ENCODE data around the gene C14orf93.
"Not testable (repeated sequence)": the region's sequence is repeated elsewhere in the genome, so short reads cannot be mapped to it uniquely, and the experiment has no call there.

C14orf93 gene

DNA sequence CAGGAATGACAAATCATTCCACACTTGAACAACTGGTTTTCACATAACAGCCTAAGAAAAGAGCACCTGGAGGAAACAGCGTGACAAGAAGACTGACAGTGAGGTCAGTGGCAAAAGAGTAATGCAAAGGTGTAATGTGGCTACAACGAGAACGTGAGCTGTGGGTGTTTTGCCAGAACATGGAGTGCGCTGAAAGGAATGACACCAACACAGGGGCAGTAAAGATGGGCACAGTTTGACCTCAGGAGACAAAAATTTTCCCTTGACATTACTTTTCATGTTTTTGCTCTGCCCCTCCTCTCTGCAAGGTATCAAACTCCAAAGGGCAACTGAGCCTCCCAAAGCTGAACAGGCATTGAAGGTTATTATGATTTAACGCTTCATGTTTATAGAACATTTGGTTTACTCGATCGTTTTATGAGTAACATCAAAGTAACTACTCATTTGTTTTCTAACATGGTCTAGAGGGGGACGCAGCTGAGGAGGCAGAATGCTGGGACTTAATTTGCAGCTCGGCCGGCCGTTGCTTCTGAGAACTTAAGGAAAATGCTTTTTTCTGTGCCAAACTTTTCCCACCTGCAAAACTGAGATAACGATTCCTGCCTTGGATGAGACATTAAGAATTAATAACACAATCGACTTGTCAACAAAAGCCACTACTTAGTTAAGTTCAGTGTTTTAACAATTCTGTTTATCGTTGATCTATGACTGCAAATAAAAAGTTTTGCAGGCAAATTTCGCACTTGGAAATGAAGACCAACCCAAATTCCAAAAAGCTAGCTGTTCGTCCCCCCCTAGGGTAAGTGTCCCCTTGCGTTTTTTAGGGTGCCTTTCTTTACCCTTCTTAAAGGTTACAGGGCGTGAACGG lies 54.0 kb downstream of the C14orf93 start:
- Histone ChIP-seq H3K9me3 (ENCODE audit: insufficient read depth, low read depth, low read length) (no peaks in the 10 kb centered on the region), H3F3A (ENCODE audit: low read depth) (no peaks in the 10 kb centered on the region), H2AFZ (ENCODE audit: low read length) (peak overlapping the region; percentile 91), H3K79me2 (ENCODE audit: insufficient read depth, low read length) (peaks cover 21% of the 10 kb centered on the region; the same call in 1 of the 2 replicates), H3K27me3 (ENCODE audit: insufficient read depth, low read length, poor library complexity, severe bottlenecking) (no peaks in the 10 kb centered on the region), H3K9me2 (replicated peaks; ENCODE audit: low read depth, low read length) (no peaks in the 10 kb centered on the region), H3K4me3 (ENCODE audit: low read length, poor library complexity, severe bottlenecking) (peak overlapping the region; percentile 91), H3K36me3 (ENCODE audit: insufficient read depth, low read length) (no peaks in the 10 kb centered on the region; the same call in 1 of the 2 replicates), H3K4me2 (ENCODE audit: low read depth, low read length, poor library complexity, severe bottlenecking) (peak overlapping the region; percentile 87), H3K4me1 (ENCODE audit: insufficient read depth, low read length, poor library complexity, severe bottlenecking) (peaks cover 13% of the 10 kb centered on the region), H3K9ac (ENCODE audit: low read depth, low read length, poor library complexity, severe bottlenecking) (peak overlapping the region; percentile 93), H4K20me1 (ENCODE audit: insufficient read depth, low read length, poor library complexity, severe bottlenecking) (no peaks in the 10 kb centered on the region)
- no peak for TF ChIP-seq EZH2phosphoT487 (IDR thresholded peaks at IDR 0.05; ENCODE audit: borderline replicate concordance)
- TF ChIP-seq, protein P1, sequence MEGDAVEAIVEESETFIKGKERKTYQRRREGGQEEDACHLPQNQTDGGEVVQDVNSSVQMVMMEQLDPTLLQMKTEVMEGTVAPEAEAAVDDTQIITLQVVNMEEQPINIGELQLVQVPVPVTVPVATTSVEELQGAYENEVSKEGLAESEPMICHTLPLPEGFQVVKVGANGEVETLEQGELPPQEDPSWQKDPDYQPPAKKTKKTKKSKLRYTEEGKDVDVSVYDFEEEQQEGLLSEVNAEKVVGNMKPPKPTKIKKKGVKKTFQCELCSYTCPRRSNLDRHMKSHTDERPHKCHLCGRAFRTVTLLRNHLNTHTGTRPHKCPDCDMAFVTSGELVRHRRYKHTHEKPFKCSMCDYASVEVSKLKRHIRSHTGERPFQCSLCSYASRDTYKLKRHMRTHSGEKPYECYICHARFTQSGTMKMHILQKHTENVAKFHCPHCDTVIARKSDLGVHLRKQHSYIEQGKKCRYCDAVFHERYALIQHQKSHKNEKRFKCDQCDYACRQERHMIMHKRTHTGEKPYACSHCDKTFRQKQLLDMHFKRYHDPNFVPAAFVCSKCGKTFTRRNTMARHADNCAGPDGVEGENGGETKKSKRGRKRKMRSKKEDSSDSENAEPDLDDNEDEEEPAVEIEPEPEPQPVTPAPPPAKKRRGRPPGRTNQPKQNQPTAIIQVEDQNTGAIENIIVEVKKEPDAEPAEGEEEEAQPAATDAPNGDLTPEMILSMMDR (conservative IDR thresholded peaks at IDR 0.05; ENCODE audit: low read length) = no peak

DNA sequence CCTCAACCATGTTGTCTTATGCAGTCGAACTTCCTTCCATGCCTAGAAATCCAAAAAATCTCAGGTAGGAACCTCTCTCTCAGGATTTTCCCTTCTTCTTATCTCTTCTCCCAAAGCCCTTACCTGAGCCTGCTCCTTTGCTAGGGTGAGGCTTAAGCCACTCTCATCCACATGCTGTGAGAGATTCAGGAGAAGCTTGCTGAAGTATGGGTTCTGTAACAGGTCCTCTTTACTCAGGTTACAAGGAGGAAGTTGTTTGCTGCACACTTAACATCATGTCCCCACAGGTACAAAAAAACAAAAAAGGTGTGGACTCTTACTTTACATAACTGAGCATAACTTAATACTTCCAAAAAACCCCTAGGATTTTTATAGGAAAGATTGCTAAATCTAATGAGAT lies 57.5 kb downstream of the C14orf93 start:
- H3K4me1 ChIP-seq (ENCODE audit: insufficient read depth, low read length, poor library complexity, severe bottlenecking) = peaks cover 13% of the 10 kb centered on the region
- no peaks in the 10 kb centered on the region for H4K20me1 ChIP-seq (ENCODE audit: insufficient read depth, low read length, poor library complexity, severe bottlenecking)
- peaks cover 7% of the 10 kb centered on the region; the same call in 1 of the 2 replicates for H3K36me3 ChIP-seq (ENCODE audit: insufficient read depth, low read length)
- H3K27me3 ChIP-seq (ENCODE audit: insufficient read depth, low read length, poor library complexity, severe bottlenecking) = no peaks in the 10 kb centered on the region
- no peaks in the 10 kb centered on the region for H3K9me2 ChIP-seq (replicated peaks; ENCODE audit: low read depth, low read length)
- H3K4me2 ChIP-seq (ENCODE audit: low read depth, low read length, poor library complexity, severe bottlenecking) = no peak overlapping the region
- H3F3A ChIP-seq (ENCODE audit: low read depth) = no peaks in the 10 kb centered on the region
- H2AFZ ChIP-seq (ENCODE audit: low read length) = no peak overlapping the region
- peaks cover 21% of the 10 kb centered on the region; the same call in 1 of the 2 replicates for H3K79me2 ChIP-seq (ENCODE audit: insufficient read depth, low read length)
- no peaks in the 10 kb centered on the region for H3K9me3 ChIP-seq (ENCODE audit: insufficient read depth, low read depth, low read length)
- no peak overlapping the region for H3K4me3 ChIP-seq (ENCODE audit: low read length, poor library complexity, severe bottlenecking)
- TF ChIP-seq EZH2phosphoT487 (IDR thresholded peaks at IDR 0.05; ENCODE audit: borderline replicate concordance) = no peak
- TF ChIP-seq, protein P1 (conservative IDR thresholded peaks at IDR 0.05; ENCODE audit: low read length) = no peak
- no peak overlapping the region for H3K9ac ChIP-seq (ENCODE audit: low read depth, low read length, poor library complexity, severe bottlenecking)

DNA sequence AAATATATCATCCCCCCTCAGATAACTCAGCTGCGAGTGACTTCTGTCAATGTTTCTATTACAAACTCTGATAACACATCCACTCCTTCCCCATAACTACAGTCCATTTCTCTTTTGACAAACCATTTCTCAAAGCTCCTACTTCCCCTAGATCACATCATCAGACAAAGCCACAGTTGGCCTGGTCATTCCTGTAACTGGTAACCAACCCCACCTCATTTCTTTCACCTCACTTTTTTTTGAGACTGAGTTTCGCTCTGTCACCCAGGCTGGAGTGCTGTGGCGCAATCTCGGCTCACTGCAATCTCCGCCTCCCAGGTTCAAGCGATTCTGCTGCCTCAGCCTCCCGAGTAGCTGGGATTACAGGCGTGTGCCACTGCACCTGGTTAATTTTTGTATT lies 58.1 kb downstream of the C14orf93 start:
- not testable (repeated sequence) for H3K4me3 ChIP-seq (ENCODE audit: low read length, poor library complexity, severe bottlenecking); H3K36me3 ChIP-seq (ENCODE audit: insufficient read depth, low read length); H3K27me3 ChIP-seq (ENCODE audit: insufficient read depth, low read length, poor library complexity, severe bottlenecking); H3K4me2 ChIP-seq (ENCODE audit: low read depth, low read length, poor library complexity, severe bottlenecking); H3K9me2 ChIP-seq (replicated peaks; ENCODE audit: low read depth, low read length); H4K20me1 ChIP-seq (ENCODE audit: insufficient read depth, low read length, poor library complexity, severe bottlenecking); H3F3A ChIP-seq (ENCODE audit: low read depth); H3K9ac ChIP-seq (ENCODE audit: low read depth, low read length, poor library complexity, severe bottlenecking); H3K9me3 ChIP-seq (ENCODE audit: insufficient read depth, low read depth, low read length); H2AFZ ChIP-seq (ENCODE audit: low read length)
- Histone ChIP-seq H3K79me2 (ENCODE audit: insufficient read depth, low read length) (peaks cover 20% of the 10 kb centered on the region; the same call in 1 of the 2 replicates), H3K4me1 (ENCODE audit: insufficient read depth, low read length, poor library complexity, severe bottlenecking) (peaks cover 13% of the 10 kb centered on the region)
